Measurements from ENCODE around the gene VCPKMT. TPM values are rescaled to one million over a fixed set of nuclear protein-coding genes. Genes with fewer than 3 reads are reported as not detected.
A peak's percentile ranks its signal among the peaks of the same experiment; 100 is the strongest.

Gene VCPKMT
- total RNA-seq (2021) (6.5 and 9.4 TPM in 2 replicates), Bru-seq, nascent RNA (percentile 93 among the genes with signal in this experiment), BruChase-seq, experiment 1, labeled RNA remaining after a 2-hour chase (percentile 93 among the genes with signal in this experiment), BruChase-seq, experiment 2, labeled RNA remaining after a 6-hour chase (percentile 73 among the genes with signal in this experiment)
- long read RNA-seq, partial matches to known transcripts = 1 of 7 reads
- long read RNA-seq, other reads (novel, unspliced or antisense) = 2 of 7 reads

- H3F3A ChIP-seq (ENCODE audit: insufficient read depth, low read depth) = peaks cover 12% of the 10 kb centered on the region
- peak within 1 kb of the TSS; percentile 66 for H3K27ac ChIP-seq
- H4K20me1 ChIP-seq (ENCODE audit: insufficient read depth) = no peaks in the 10 kb centered on the region
- peaks cover 22% of the 10 kb centered on the region for H3K4me1 ChIP-seq (replicated peaks; ENCODE audit: insufficient read depth)
- no peaks in the 10 kb centered on the region for H3K9me2 ChIP-seq (ENCODE audit: insufficient read depth)
- ChIA-PET POLR2A (ENCODE audit: unreplicated experiment) (interaction anchor here (0.5 to 0.7 kb wide), 2 partner anchors 99 to 224 kb away, joined by 3 to 4 read pairs; no protein-coding TSS in a partner anchor), CTCF (interaction anchor here (1.5 kb wide), 1 partner anchor 264 kb away, joined by 6 read pairs; the partner anchor contains the start of gene NEMF)
- H2AFZ ChIP-seq = peak within 1 kb of the TSS; percentile 91
- no peaks in the 10 kb centered on the region for H3K9me3 ChIP-seq (ENCODE audit: insufficient read depth, low read depth)
- DNase-seq = peak; percentile 79 to 93
- H3K4me3 ChIP-seq = peak within 1 kb of the TSS; percentile 84
- TF ChIP-seq EZH2 (IDR thresholded peaks at IDR 0.05; ENCODE audit: low read depth) = no peak
- TF ChIP-seq CTCF (conservative IDR thresholded peaks at IDR 0.05) = no peak
- H3K79me2 ChIP-seq (ENCODE audit: low read depth) = peaks cover 25% of the 10 kb centered on the region
- BruUV-seq (replicated peaks) = TSS peak; percentile 99
- intact Hi-C loops (cut with micrococcal nuclease; ENCODE audit: unreplicated experiment) = loop anchor here (5.0 to 10.0 kb wide), 3 partner anchors 116 to 658 kb away; partner anchors contain the start of genes MAP4K5 and SOS2
- H3K36me3 ChIP-seq (ENCODE audit: low read depth) = peaks cover 22% of the 10 kb centered on the region
- H3K27me3 ChIP-seq (ENCODE audit: insufficient read depth, low read depth) = no peaks in the 10 kb centered on the region
- H3K4me2 ChIP-seq = peak within 1 kb of the TSS; percentile 84
Observed at GRCh38 chr14:50116181-50116956, at the start of gene VCPKMT. Gene VCPKMT (minus strand): TSS chr14:50116572. CDS start chr14:50116552, 20 bp downstream.

GRCh38 chr14:50156111-50156510 is 39.7 kb upstream of the VCPKMT start:
- intact Hi-C loops (cut with micrococcal nuclease; ENCODE audit: unreplicated experiment) = no loop called here
- no peaks in the 10 kb centered on the region; the same call in 1 of the 2 replicates for H3F3A ChIP-seq (ENCODE audit: insufficient read depth, low read depth)
- no peaks in the 10 kb centered on the region for H4K20me1 ChIP-seq (ENCODE audit: insufficient read depth)
- no peaks in the 10 kb centered on the region for H3K79me2 ChIP-seq (ENCODE audit: low read depth)
- BruUV-seq (replicated peaks) = no TSS peak
- ChIA-PET CTCF (interaction anchor here (1.1 kb wide), 1 partner anchor 304 kb away, joined by 4 read pairs; the partner anchor contains the start of gene NEMF), POLR2A (ENCODE audit: unreplicated experiment) (interaction anchor here (0.6 to 0.7 kb wide), 2 partner anchors 51 to 544 kb away, joined by 3 to 4 read pairs; no protein-coding TSS in a partner anchor)
- no peaks in the 10 kb centered on the region for H3K9me2 ChIP-seq (ENCODE audit: insufficient read depth)
- 0 out of 2 replicates have a peak, but pooled peaks cover 3% of the 10 kb centered on the region for H3K36me3 ChIP-seq (ENCODE audit: low read depth)
- no peak overlapping the region for H3K4me3 ChIP-seq
- TF ChIP-seq CTCF (conservative IDR thresholded peaks at IDR 0.05) = no peak
- no peak for TF ChIP-seq EZH2 (IDR thresholded peaks at IDR 0.05; ENCODE audit: low read depth)
- DNase-seq = peak in 1 of 2 experiments; percentile 62
- no peaks in the 10 kb centered on the region for H3K9me3 ChIP-seq (ENCODE audit: insufficient read depth, low read depth)
- H3K27me3 ChIP-seq (ENCODE audit: insufficient read depth, low read depth) = no peaks in the 10 kb centered on the region
- 0 out of 2 replicates have a peak, but pooled peaks cover 8% of the 10 kb centered on the region for H3K4me1 ChIP-seq (replicated peaks; ENCODE audit: insufficient read depth)
- no peak overlapping the region for H3K4me2 ChIP-seq
- no peak overlapping the region for H2AFZ ChIP-seq
- H3K27ac ChIP-seq = no peak overlapping the region

GRCh38 chr14:50148799-50149198 is 32.4 kb upstream of the VCPKMT start:
- Histone ChIP-seq H3K36me3 (ENCODE audit: low read depth) (peaks cover 7% of the 10 kb centered on the region; the same call in 1 of the 2 replicates), H3K9me2 (ENCODE audit: insufficient read depth) (no peaks in the 10 kb centered on the region), H3K4me1 (replicated peaks; ENCODE audit: insufficient read depth) (peaks cover 8% of the 10 kb centered on the region), H4K20me1 (ENCODE audit: insufficient read depth) (no peaks in the 10 kb centered on the region), H3K27ac (no peak overlapping the region), H3K27me3 (ENCODE audit: insufficient read depth, low read depth) (no peaks in the 10 kb centered on the region), H2AFZ (no peak overlapping the region), H3K4me3 (no peak overlapping the region), H3F3A (ENCODE audit: insufficient read depth, low read depth) (peaks cover 3% of the 10 kb centered on the region; the same call in 1 of the 2 replicates), H3K4me2 (no peak overlapping the region), H3K9me3 (ENCODE audit: insufficient read depth, low read depth) (no peaks in the 10 kb centered on the region), H3K79me2 (ENCODE audit: low read depth) (no peaks in the 10 kb centered on the region)
- BruUV-seq (replicated peaks) = no TSS peak
- DNase-seq = no peak
- ChIA-PET POLR2A (ENCODE audit: unreplicated experiment) (no interaction called here), CTCF (no interaction called here)
- intact Hi-C loops (cut with micrococcal nuclease; ENCODE audit: unreplicated experiment) = no loop called here
- TF ChIP-seq CTCF (conservative IDR thresholded peaks at IDR 0.05) (no peak), EZH2 (IDR thresholded peaks at IDR 0.05; ENCODE audit: low read depth) (no peak)

Measured in PC-9 (cell line).